Measurements from ENCODE around the gene MRPS7. TPM values are rescaled to one million over a fixed set of nuclear protein-coding genes. Genes with fewer than 3 reads are reported as not detected.

The MRPS7 gene
- total RNA-seq, 1 donor from 2014 or later, result 132 TPM

DNA sequence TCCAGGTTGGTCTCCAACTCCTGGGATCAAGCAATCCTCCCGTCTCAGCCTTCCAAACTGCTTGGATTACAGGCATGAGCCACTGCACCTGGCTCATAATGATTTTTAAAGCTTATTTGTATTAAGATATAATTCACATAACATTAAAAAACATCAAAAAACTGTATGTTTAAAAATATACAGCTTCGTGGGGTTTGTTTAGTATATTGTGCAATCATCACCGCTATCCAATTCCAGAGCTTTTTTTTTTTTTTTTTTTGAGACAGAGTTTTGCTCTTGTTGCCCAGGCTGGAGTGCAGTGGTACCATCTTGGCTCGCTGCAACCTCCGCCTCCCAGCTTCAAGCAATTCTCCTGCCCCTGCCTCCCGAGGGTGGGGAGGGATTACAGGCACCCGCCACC, 38.6 kb downstream of the MRPS7 start:
- DNase-seq (no peak), ATAC-seq (no peak)
- intact Hi-C loops (cut with micrococcal nuclease), result no loop called here

GRCh38 chr17:75301049-75301448, 39.4 kb downstream of the MRPS7 start:
- DNase-seq (no peak), ATAC-seq (no peak)
- intact Hi-C loops (cut with micrococcal nuclease), result no loop called here

DNA sequence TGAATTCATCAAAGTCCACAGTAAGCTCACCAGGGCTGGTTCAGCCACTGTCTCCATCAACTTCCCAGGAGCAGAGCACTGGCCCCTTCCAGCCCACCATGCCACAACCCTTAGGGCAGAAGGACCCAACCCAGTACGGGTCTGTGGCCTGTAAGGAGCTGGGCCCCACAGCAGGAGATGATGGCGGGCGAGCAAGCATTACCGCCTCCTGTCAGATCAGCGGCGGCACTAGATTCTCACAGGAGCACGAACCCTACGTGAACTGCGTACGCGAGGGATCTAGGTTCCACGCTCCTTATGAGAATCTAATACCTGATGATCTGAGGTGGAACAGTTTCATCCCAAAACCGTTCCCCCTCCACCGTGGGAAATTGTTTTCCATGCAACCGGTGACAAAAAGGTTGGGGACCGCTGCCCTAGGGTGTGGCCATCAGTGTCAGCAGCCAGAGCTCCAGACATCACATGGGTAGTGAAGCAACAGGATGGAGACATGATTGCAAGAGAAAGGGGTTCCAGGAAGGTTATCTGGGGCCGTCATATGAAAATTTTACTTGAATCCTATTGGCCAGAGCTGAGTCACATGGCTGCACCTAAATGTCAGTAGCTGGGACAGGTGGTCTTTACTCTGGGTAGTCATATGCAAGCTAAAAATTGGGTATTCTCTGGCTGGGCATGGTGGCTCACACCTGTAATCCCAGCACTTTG, 40.0 kb downstream of the MRPS7 start:
- DNase-seq (no peak), ATAC-seq (no peak)
- intact Hi-C loops (cut with micrococcal nuclease), result no loop called here

DNA sequence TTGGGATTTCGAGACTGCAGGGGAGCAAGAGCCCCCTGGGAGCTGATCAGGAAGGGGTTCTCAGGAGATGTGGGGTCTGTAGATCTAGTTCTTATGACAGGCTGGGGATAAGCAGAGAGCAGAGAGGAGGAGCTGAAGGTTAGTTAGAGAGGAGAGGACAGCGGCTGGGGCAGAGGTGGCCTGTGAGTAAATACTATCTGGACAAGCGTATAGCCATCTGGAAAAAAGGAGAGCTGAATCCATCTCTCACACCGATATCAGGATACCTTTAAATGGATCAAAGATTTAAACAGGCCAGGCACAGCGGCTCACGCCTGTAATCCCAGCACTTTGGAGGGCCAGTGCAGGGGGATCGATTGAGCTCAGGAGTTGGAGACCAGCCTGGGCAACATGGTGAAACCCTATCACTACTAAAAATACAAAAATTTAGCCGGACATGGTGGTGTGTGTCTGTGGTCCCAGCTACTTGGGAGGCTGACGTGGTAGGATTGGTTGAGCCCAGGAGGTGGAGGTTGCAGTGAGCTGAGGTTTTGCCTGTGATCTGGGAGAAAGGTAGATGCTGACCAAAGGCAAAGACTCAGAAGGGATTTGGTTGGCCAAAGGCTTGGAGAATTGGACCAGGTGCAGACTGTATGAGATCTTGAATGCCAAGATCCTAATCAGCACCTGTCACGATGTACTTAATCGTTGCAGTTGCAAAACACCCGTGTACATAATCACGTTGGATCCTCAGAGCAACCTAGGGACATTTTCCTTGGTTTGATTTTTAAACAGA, 46.5 kb downstream of the MRPS7 start:
- ATAC-seq, result no peak
- intact Hi-C loops (cut with micrococcal nuclease), result no loop called here
- DNase-seq, result no peak

GRCh38 chr17:75308732-75309629, 47.3 kb downstream of the MRPS7 start:
- intact Hi-C loops (cut with micrococcal nuclease), result no loop called here
- ATAC-seq (peak; percentile 43), DNase-seq (peak; percentile 40)

DNA sequence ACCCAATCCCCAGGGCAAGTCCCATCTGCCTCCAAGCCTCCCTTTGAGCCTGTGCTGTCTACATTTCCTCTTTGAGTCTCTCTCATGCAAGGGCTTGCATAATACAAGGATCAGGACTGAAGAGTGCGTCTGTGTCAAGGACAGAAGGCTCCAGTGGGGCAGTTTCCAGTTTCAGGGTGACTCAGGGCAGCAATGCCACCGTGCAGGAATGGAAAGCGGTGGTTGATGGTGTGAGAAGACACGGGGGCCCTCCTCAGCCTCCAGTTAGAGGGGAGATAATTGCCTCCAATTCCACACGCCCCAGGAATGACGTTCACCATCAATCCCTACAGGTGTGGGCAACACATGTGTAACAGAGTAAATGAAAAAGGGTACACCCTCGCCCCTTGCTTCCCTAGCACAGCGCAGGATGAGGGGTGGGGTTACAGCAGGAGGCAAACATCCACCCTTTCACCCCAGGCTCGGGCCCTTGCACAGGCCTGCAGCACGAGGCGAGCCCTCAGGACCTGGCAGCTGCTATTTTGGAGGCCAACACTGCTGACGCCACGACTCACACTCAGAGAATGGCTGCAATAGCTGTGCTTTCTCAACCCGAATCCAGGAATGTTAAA, 52.4 kb downstream of the MRPS7 start:
- DNase-seq (peak; percentile 34), ATAC-seq (peak; percentile 62)
- intact Hi-C loops (cut with micrococcal nuclease), result loop anchor here (5.0 kb wide), 1 partner anchor 853 kb away; no protein-coding TSS in a partner anchor

- no peak for DNase-seq
- ATAC-seq, result no peak
- intact Hi-C loops (cut with micrococcal nuclease), result no loop called here
Observed at GRCh38 chr17:75315541-75316243, 54.0 kb downstream of the MRPS7 start.

Other genes with a start within 250 kb of the MRPS7 start
- gene MRPL58, start 249.2 kb upstream of the MRPS7 start, total RNA-seq, result 51.5 TPM
- gene ATP5PD, start 214.9 kb upstream of the MRPS7 start, total RNA-seq, result 937 TPM
- gene KCTD2, start 214.7 kb upstream of the MRPS7 start, total RNA-seq, result 24.1 TPM
- 7.2 TPM for gene SLC16A5, start 173.9 kb upstream of the MRPS7 start, total RNA-seq
- gene ARMC7, start 151.9 kb upstream of the MRPS7 start, total RNA-seq, result 6.0 TPM
- gene NT5C, start 130.1 kb upstream of the MRPS7 start, total RNA-seq, result 25.5 TPM
- 14.0 TPM for gene JPT1, start 107.4 kb upstream of the MRPS7 start, total RNA-seq
- 221 TPM for gene SUMO2, start 78.9 kb upstream of the MRPS7 start, total RNA-seq
- 28.0 TPM for gene NUP85, start 56.2 kb upstream of the MRPS7 start, total RNA-seq
- 26.2 TPM for gene GGA3, start 273 bp upstream of the MRPS7 start, total RNA-seq
- 15.4 TPM for gene MIF4GD, start 9.4 kb downstream of the MRPS7 start, total RNA-seq
- 23.0 TPM for gene SLC25A19, start 27.6 kb downstream of the MRPS7 start, total RNA-seq
- 84.2 TPM for gene GRB2, start 143.8 kb downstream of the MRPS7 start, total RNA-seq
- 56.8 TPM for gene TMEM94, start 194.8 kb downstream of the MRPS7 start, total RNA-seq